WTC11 (cell line): ENCODE measurements around the gene ANKRD29.

Experiments
- ETV6 ChIP-seq: sonication (generic); formaldehyde crosslinking; IDR thresholded peaks from 2 replicates; pipeline ENCODE4 v1.8.1; 2022; ENCODE audit warnings: mild to moderate bottlenecking, missing genetic modification reagents
- SP1 ChIP-seq: sonication (generic); formaldehyde crosslinking; conservative IDR thresholded peaks from 2 replicates; pipeline ENCODE4 v1.8.1; 2022; ENCODE audit warnings: missing genetic modification reagents
- USF2 ChIP-seq: sonication (generic); formaldehyde crosslinking; IDR thresholded peaks from 2 replicates; pipeline ENCODE4 v1.8.1; 2023; ENCODE audit warnings: mild to moderate bottlenecking, missing genetic modification reagents, moderate library complexity
- ZBTB43 ChIP-seq: sonication (generic); formaldehyde crosslinking; IDR thresholded peaks from 2 replicates; pipeline ENCODE4 v1.8.1; 2023; ENCODE audit warnings: mild to moderate bottlenecking, missing genetic modification reagents
- ZNF281 ChIP-seq: sonication (generic); formaldehyde crosslinking; IDR thresholded peaks from 2 replicates; pipeline ENCODE4 v1.8.0; 2023; ENCODE audit warnings: mild to moderate bottlenecking, missing genetic modification reagents
- TF ChIP-seq, protein P1 (sequence below): fragments of 200-600 bp; IDR thresholded peaks from 2 replicates; pipeline ENCODE4 v1.8.0; 2022; ENCODE audit warnings: antibody characterized with exemption
- TF ChIP-seq, protein P2 (sequence below): sonication (generic); formaldehyde crosslinking; IDR thresholded peaks from 2 replicates; pipeline ENCODE4 v1.8.0; 2022; ENCODE audit warnings: missing genetic modification reagents

DNA sequence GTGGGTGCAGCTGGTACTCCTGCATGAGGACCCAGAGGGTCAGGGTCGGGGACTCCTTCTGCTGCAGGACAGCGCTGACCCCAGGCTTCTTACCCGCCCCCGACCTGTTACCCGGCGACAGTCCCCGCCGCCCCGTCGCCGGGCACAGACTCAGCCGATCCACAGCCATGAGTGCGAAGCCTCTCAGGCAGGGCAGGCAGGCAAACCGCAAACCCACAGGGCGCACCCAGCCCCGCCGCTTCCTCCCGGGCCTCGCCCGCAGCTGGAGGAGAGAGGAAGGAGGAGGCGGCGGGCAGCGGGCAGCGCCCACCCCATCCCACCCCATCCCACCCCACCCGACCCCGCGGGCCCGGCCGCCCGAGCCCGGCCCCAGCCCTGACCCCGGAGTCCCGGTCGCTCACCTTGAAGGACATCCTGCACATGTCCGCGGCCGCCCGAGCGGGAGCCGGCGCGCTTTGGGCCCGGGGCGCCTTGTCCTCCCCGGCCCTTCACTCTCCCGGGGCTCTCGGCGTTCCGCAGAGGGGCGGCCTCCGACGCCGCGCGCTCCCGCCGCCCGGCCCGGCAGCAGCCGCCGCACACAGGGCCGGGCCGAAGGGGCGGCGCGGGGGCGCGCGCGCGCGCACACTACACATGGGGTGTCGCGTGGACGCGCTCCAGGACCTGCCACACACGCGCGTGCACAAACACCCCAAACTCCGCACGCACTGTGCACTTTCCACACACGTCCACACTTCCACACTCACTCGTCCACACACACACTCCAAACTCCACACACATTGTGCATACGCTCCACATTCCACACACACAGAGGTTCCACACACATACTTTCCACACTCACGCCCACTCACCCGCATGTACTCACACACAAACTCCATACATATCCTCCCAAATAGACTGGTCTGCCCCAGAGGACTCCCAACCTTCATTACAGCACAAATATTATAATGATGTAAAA is at the start of gene ANKRD29:
- no peak for TF ChIP-seq USF2 (CRISPR knock-in tag)
- TF ChIP-seq ZNF281 (CRISPR knock-in tag) = no peak
- TF ChIP-seq, protein P1, sequence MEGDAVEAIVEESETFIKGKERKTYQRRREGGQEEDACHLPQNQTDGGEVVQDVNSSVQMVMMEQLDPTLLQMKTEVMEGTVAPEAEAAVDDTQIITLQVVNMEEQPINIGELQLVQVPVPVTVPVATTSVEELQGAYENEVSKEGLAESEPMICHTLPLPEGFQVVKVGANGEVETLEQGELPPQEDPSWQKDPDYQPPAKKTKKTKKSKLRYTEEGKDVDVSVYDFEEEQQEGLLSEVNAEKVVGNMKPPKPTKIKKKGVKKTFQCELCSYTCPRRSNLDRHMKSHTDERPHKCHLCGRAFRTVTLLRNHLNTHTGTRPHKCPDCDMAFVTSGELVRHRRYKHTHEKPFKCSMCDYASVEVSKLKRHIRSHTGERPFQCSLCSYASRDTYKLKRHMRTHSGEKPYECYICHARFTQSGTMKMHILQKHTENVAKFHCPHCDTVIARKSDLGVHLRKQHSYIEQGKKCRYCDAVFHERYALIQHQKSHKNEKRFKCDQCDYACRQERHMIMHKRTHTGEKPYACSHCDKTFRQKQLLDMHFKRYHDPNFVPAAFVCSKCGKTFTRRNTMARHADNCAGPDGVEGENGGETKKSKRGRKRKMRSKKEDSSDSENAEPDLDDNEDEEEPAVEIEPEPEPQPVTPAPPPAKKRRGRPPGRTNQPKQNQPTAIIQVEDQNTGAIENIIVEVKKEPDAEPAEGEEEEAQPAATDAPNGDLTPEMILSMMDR = no peak
- TF ChIP-seq, protein P2, sequence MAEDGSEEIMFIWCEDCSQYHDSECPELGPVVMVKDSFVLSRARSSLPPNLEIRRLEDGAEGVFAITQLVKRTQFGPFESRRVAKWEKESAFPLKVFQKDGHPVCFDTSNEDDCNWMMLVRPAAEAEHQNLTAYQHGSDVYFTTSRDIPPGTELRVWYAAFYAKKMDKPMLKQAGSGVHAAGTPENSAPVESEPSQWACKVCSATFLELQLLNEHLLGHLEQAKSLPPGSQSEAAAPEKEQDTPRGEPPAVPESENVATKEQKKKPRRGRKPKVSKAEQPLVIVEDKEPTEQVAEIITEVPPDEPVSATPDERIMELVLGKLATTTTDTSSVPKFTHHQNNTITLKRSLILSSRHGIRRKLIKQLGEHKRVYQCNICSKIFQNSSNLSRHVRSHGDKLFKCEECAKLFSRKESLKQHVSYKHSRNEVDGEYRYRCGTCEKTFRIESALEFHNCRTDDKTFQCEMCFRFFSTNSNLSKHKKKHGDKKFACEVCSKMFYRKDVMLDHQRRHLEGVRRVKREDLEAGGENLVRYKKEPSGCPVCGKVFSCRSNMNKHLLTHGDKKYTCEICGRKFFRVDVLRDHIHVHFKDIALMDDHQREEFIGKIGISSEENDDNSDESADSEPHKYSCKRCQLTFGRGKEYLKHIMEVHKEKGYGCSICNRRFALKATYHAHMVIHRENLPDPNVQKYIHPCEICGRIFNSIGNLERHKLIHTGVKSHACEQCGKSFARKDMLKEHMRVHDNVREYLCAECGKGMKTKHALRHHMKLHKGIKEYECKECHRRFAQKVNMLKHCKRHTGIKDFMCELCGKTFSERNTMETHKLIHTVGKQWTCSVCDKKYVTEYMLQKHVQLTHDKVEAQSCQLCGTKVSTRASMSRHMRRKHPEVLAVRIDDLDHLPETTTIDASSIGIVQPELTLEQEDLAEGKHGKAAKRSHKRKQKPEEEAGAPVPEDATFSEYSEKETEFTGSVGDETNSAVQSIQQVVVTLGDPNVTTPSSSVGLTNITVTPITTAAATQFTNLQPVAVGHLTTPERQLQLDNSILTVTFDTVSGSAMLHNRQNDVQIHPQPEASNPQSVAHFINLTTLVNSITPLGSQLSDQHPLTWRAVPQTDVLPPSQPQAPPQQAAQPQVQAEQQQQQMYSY (CRISPR knock-in tag) = no peak
- no peak for TF ChIP-seq SP1 (CRISPR knock-in tag)
- TF ChIP-seq ZBTB43 (CRISPR knock-in tag) = no peak
- no peak for TF ChIP-seq ETV6
